Stomach (tissue), 4 donors: ENCODE data around the gene ANGPTL2.

ENCODE experiments used
- EP300 ChIP-seq: sonication (generic); formaldehyde crosslinking; IDR thresholded peaks from one replicate; pipeline ENCODE4 v1.6.1; 2017; ENCODE audit warnings: antibody characterized with exemption
- POLR2A ChIP-seq, 4 donors: fragments of 450-650 bp; IDR thresholded peaks; one replicate each; pipeline ENCODE4 v1.6.1; 2016; ENCODE audit warnings: antibody characterized with exemption in 4 of 4, control low read depth in 2 of 4, mild to moderate bottlenecking in 1 of 4, moderate library complexity in 1 of 4
- POLR2AphosphoS5 ChIP-seq, 3 donors: sonication (generic); formaldehyde crosslinking; IDR thresholded peaks; one replicate each; pipeline ENCODE4 v1.6.1; 2016; ENCODE audit warnings: antibody characterized with exemption in 3 of 3
- TF ChIP-seq, protein P1 (sequence below), 7 experiments: fragments of 450-650 bp in 4 of 7; fragments of 200-600 bp in 3 of 7; sonication (generic) in 3 of 7; IDR thresholded peaks; one replicate each; pipeline ENCODE4 v1.5.1; 2016 to 2019; ENCODE audit warnings: antibody characterized with exemption in 7 of 7, control low read depth in 2 of 7, mild to moderate bottlenecking in 1 of 7

DNA sequence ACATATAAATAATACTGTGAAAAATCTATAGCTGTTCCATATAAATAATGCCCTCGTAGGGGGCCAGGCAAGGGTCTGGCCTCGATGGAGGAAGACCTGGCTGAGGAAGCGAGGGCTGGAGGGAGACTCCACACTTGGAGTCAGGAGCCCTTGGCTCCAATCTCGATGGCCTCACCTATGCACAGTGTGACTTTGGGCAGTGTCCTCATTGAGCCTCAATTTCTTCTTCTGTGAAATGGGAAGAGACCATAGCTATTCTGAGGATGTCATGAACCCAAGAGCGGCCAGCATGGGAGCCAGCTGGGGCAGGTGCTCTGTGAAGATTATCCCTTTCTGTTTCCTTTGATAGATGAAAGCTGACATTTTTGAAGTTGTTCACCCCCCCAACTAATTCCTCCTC, 24.8 kb downstream of the ANGPTL2 start:
- TF ChIP-seq, protein P1, sequence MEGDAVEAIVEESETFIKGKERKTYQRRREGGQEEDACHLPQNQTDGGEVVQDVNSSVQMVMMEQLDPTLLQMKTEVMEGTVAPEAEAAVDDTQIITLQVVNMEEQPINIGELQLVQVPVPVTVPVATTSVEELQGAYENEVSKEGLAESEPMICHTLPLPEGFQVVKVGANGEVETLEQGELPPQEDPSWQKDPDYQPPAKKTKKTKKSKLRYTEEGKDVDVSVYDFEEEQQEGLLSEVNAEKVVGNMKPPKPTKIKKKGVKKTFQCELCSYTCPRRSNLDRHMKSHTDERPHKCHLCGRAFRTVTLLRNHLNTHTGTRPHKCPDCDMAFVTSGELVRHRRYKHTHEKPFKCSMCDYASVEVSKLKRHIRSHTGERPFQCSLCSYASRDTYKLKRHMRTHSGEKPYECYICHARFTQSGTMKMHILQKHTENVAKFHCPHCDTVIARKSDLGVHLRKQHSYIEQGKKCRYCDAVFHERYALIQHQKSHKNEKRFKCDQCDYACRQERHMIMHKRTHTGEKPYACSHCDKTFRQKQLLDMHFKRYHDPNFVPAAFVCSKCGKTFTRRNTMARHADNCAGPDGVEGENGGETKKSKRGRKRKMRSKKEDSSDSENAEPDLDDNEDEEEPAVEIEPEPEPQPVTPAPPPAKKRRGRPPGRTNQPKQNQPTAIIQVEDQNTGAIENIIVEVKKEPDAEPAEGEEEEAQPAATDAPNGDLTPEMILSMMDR (IDR thresholded peaks at IDR 0.05), result no peak
- TF ChIP-seq POLR2A (IDR thresholded peaks at IDR 0.05) (no peak), POLR2AphosphoS5 (IDR thresholded peaks at IDR 0.05) (no peak), EP300 (no peak)
